ENCODE measurements around the gene TPRN.

The TPRN gene

GRCh38 chr9:137161558-137162486 is 38.7 kb downstream of the TPRN start:
- DNase-seq (ENCODE audit: low read depth in 2 of 2) = no peak

- DNase-seq (ENCODE audit: low read depth in 2 of 2) = no peak
These were observed 39.6 kb downstream of the TPRN start for GRCh38 chr9:137160716-137161557.

DNA sequence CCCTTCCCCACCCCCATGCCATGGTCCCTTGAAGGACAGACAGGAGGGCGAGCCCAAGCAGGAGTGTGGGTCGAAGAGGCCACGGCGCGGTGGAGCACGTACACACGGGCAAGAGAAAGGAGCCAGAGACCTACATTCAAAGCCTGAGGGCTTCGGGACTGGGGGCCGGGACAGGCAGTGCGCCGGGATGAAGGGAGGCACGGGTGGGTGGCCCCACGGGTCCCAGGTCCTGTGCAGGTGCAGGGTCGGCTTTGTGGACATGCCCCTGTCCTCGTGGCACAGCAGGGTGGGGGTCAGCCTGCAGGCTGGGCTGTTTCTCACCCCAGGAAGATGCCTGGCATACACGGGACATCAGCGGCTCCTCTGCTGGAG is 40.5 kb downstream of the TPRN start:
- DNase-seq (ENCODE audit: low read depth in 2 of 2) = no peak

DNA sequence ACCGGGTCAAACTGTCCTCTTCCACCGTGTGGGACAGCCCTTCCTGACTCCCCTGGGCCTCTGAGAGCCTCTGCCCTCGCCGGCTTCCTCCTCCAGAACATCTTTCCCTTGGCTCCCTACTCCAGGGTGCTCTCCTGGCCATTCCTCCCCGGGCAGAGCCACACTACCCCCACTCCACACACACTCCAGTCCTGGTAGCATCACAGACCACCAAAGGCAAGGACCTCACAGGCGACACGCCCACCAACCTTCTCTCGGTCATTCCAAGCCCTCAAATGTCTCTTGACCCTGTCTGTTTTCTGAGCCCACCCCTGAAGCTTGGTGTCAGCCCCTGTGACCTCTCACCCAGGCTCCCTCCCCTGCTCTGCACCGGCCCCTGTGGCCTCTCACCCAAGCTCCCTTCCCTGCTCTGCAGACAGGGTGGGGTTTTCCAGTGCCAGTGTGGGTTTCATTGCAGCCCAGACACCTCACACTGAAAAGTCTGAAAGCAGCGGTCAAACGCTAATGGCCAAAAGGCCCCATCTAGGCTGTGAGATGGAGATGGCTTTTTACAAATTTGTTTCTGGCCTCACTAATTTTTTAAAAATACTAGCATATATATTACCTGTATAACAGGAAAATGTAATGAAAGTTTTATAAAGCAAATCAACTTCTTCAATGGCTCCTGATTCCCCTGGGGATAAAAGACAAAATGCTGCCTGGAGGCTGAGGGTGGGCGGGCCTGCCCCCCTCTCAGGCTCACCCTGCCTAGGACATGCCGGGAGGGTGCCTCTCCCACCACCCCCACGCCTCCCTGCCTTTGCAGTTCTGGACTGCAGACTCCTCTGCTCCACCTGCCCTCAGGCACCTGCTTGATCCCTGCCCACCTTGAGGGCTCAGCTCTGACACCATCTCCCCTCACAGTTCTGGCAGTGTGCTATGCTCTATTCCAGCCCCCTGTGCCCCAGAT is 41.2 kb downstream of the TPRN start:
- no peak for DNase-seq (ENCODE audit: low read depth in 2 of 2)

DNA sequence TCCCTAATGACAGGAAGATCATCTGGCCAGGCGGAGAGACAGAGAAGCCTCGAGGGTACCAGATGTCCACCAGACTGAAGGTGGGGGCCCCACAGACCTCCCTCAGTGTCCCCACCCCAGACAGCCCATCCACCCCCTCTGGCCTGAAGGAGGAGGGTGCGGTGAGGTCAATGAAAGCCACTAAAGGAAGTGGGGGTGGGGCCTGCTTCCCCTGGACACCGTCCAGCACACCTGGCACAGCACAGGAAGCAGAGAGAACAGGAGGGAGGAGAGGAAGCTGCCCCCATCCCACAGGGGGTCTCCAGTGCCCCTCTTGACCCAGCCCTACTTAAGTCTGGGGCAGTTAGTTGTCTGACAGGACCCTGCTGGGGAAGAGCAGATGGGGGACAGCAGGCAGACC is 41.9 kb downstream of the TPRN start:
- DNase-seq (ENCODE audit: low read depth in 2 of 2) = no peak

- DNase-seq (ENCODE audit: low read depth in 2 of 2) = no peak
These were observed 42.7 kb downstream of the TPRN start for GRCh38 chr9:137157618-137158415.

DNA sequence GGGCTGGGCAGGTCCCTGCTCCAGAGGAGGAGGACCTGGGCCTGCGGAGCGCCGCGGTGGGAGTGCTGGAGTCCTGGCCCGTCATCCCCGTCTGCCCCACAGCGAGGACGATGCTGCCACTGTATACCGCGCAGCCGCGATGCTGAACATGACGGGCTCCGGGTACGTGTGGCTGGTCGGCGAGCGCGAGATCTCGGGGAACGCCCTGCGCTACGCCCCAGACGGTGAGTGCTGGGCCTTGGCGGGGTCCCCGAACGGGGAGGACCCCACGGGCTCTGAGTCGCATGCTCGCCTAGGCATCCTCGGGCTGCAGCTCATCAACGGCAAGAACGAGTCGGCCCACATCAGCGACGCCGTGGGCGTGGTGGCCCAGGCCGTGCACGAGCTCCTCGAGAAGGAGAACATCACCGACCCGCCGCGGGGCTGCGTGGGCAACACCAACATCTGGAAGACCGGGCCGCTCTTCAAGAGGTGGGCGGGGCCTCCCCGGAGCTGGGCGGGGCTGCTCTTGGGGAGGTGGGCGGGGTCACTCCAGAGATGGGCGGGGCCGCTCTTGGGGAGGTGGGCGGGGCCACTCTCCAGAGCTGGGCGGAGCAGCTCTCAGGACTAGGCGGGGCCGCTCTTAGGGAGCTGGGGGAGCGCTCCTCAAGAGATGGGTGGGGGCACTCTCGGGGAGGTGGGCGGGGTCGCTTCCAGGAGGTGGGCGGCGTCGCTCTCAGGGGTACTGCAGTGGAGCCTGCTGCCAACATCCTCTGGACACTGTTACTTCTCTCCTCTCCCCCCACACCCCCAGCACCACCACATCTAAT is 43.8 kb downstream of the TPRN start:
- peak; percentile 52 to 60 for DNase-seq (ENCODE audit: low read depth in 2 of 2)

- DNase-seq (ENCODE audit: low read depth in 2 of 2) = no peak
These were observed 47.6 kb downstream of the TPRN start for GRCh38 chr9:137152844-137153405.

DNA sequence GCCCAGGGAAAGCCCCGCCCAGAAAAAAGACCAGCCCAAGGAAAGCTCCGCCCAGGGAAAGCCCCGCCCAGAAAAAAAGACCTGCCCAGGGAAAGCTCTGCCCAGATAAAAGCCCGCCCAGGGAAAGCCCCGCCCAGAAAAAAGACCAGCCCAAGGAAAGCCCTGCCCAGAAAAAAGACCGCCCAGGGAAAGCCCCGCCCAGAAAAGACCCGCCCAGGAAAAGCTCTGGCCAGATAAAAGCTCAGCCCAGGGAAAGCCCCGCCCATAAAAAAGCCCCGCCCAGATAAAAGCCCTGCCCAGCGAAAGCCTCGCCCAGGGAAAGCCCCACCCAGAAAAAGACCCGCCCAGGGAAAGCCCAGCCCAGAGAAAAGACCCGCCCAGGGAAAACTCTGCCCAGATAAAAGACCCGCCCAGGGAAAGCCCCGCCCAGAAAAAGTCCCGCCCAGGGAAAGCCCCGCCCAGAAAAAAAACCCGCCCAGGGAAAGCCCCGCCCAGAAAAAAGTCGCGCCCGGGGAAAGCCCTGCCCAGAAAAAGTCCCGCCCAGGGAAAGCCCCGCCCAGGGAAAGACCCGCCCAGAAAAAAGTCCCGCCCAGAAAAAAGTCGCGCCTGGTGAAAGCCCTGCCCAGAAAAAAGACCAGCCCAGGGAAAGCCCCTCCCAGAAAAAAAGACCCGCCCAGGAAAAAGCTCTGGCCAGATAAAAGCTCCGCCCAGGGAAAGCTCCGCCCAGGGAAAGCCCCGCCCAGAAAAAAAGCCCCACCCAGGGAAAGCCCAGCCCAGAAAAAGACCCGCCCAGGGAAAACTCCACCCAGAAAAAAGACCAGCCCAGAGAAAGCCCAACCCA is 49.7 kb downstream of the TPRN start:
- no peak for DNase-seq (ENCODE audit: low read depth in 2 of 2)

- DNase-seq (ENCODE audit: low read depth in 2 of 2) = no peak
These were observed 50.5 kb downstream of the TPRN start for GRCh38 chr9:137149942-137150616.

GRCh38 chr9:137149363-137149762 is 51.2 kb downstream of the TPRN start:
- no peak for DNase-seq (ENCODE audit: low read depth in 2 of 2)

DNA sequence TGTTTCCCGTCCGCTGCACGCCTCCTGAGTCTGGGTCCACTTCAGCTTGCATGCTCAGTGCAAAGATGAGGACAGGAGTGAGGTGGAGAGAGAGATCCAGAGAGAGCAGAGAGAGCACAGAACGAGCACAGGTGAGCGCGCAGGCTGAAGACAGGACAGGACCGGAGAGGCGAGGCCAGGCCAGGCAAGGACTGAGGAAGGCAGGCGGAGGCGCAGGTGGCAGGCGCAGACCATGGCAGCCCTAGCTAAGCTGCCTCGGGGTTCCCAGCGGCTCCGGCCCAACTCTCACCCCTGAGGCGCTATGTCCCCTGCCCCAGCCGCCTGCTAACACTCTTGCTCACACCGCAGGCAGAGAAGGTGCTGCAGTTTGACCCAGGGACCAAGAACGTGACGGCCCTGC is 51.9 kb downstream of the TPRN start:
- DNase-seq (ENCODE audit: low read depth in 2 of 2) = no peak

- no peak for DNase-seq (ENCODE audit: low read depth in 2 of 2)
These were observed 52.3 kb downstream of the TPRN start for GRCh38 chr9:137148242-137148641.

DNA sequence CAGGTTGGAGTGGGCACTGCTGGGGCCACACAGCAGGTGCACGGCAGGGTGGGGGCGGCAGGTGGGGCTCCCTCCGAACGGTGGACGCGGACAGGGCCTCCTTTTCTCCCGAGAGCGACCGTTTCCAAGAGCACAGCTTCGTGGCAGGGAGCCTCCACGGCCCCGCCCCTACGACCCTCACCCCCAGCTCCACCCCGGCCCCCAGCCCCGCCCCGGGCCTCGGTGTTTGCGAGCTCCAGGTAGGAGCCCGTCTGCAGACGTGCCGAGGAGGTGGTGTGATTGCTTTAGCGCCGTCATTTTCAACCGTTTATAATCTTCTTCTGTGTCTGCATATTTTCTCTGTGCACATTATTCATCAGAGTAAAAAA is 52.8 kb downstream of the TPRN start:
- no peak for DNase-seq (ENCODE audit: low read depth in 2 of 2)

DNA sequence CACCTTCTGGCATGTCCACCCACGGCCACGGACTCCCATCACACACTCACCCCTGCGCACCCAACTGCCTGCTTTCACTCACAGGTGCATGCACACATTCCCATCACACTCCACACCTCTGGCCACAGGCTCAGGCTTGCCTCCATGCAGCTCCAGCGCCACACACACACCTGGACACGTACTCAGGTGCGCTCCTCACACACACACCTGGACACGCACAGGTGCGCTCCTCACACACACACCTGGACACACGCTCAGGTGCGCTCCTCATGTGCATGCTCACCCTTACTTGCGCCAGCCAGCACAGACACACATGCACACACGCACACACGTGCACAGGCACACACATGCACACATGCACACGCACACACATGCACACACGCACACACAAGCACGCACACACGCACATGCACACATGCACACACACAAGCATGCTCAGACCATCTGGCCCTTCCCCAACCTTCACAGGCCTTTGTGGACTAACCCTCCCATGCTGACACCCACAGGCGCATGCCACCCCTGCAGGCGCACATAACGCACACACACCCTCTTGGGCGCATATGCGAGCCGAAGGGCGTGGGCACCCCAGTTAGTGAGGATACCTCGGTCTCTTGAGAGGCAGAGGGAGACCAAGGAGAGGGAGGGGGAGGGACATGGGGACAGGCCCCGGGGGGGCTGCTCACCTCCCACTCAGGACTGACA is 53.3 kb downstream of the TPRN start:
- no peak for DNase-seq (ENCODE audit: low read depth in 2 of 2)

GRCh38 chr9:137146527-137146918 is 54.0 kb downstream of the TPRN start:
- DNase-seq (ENCODE audit: low read depth in 2 of 2) = no peak

- DNase-seq (ENCODE audit: low read depth in 2 of 2) = no peak
These were observed 54.6 kb downstream of the TPRN start for GRCh38 chr9:137145731-137146526.

All from activated CD8-positive, alpha-beta memory T cell treated with anti-CD3 and anti-CD28 coated beads for 4 hours (primary cell).